ENCODE data around the gene LMBRD1.
"Not testable (repeated sequence)": the region's sequence is repeated elsewhere in the genome, so short reads cannot be mapped to it uniquely, and the experiment has no call there.

The LMBRD1 gene

DNA sequence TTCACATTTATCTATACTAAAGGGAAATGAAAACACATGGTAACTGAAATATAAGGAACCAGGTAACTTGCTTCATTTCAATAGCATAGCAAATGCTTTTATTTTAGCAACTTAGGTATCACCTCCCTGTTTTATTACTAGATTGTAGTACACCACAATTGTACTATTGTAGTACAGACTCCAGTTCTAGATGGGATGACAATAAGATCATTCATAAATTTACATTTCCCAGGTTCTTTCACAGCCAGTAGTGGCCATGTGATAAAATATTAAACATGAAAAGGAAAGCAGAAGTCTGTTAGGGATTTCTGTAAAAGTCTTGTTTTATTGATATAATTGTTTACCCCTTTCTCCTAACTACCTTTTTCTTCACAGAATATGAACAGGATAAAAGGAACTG is 97.2 kb downstream of the LMBRD1 start:
- no peaks in the 10 kb centered on the region for H3K79me2 ChIP-seq (ENCODE audit: control insufficient read depth, insufficient read depth, low read length, unreplicated experiment)
- H2AFZ ChIP-seq (ENCODE audit: low read length, unreplicated experiment): no peak overlapping the region
- H3K36me3 ChIP-seq (ENCODE audit: insufficient read depth, low read length): peaks cover 6% of the 10 kb centered on the region; the same call in 1 of the 2 replicates
- no peak overlapping the region for H3K27ac ChIP-seq (ENCODE audit: low read depth, low read length)
- no peaks in the 10 kb centered on the region for H3K27me3 ChIP-seq (ENCODE audit: insufficient read depth, low read length)
- peaks cover 13% of the 10 kb centered on the region for H3K4me1 ChIP-seq (ENCODE audit: control insufficient read depth, insufficient read depth, low read length, unreplicated experiment)
- H3K4me3 ChIP-seq (ENCODE audit: low read depth, low read length): no peak overlapping the region

GRCh38 chr6:69696273-69696672 is 100.5 kb downstream of the LMBRD1 start:
- Histone ChIP-seq H3K27ac (ENCODE audit: low read depth, low read length) (no peak overlapping the region), H3K79me2 (ENCODE audit: control insufficient read depth, insufficient read depth, low read length, unreplicated experiment) (no peaks in the 10 kb centered on the region), H3K4me1 (ENCODE audit: control insufficient read depth, insufficient read depth, low read length, unreplicated experiment) (peaks cover 28% of the 10 kb centered on the region), H2AFZ (ENCODE audit: low read length, unreplicated experiment) (no peak overlapping the region), H3K36me3 (ENCODE audit: insufficient read depth, low read length) (peaks cover 6% of the 10 kb centered on the region; the same call in 1 of the 2 replicates), H3K27me3 (ENCODE audit: insufficient read depth, low read length) (no peaks in the 10 kb centered on the region), H3K4me3 (ENCODE audit: low read depth, low read length) (no peak overlapping the region)

DNA sequence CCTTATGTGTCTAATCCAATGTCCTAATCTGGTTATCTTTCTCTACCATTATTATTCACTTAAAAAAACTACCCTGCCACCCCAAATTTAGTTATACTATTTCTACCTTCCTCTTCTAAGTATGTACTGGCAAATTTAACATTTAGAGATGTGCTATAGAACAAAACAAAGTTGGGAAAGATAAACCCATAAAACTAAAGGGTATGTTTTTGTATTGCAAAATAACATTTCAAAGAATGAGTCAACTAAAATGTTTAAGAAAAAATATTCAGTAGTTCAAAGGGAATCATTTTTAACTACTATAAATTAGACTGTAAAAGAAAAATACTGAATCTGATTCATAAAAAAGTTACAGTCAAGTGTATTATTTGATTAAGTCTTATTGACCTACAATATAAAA is 103.0 kb downstream of the LMBRD1 start:
- H3K27ac ChIP-seq (ENCODE audit: low read depth, low read length): no peak overlapping the region; the same call in 1 of the 2 replicates
- no peaks in the 10 kb centered on the region for H3K79me2 ChIP-seq (ENCODE audit: control insufficient read depth, insufficient read depth, low read length, unreplicated experiment)
- H3K4me1 ChIP-seq (ENCODE audit: control insufficient read depth, insufficient read depth, low read length, unreplicated experiment): peaks cover 20% of the 10 kb centered on the region
- H3K27me3 ChIP-seq (ENCODE audit: insufficient read depth, low read length): no peaks in the 10 kb centered on the region
- H2AFZ ChIP-seq (ENCODE audit: low read length, unreplicated experiment): no peak overlapping the region
- H3K36me3 ChIP-seq (ENCODE audit: insufficient read depth, low read length): peaks cover 6% of the 10 kb centered on the region; the same call in 1 of the 2 replicates
- no peak overlapping the region for H3K4me3 ChIP-seq (ENCODE audit: low read depth, low read length)

GRCh38 chr6:69690986-69691385 is 105.8 kb downstream of the LMBRD1 start:
- Histone ChIP-seq H2AFZ (ENCODE audit: low read length, unreplicated experiment) (no peak overlapping the region), H3K36me3 (ENCODE audit: insufficient read depth, low read length) (no peaks in the 10 kb centered on the region), H3K4me3 (ENCODE audit: low read depth, low read length) (no peak overlapping the region), H3K27ac (ENCODE audit: low read depth, low read length) (no peak overlapping the region), H3K79me2 (ENCODE audit: control insufficient read depth, insufficient read depth, low read length, unreplicated experiment) (no peaks in the 10 kb centered on the region), H3K4me1 (ENCODE audit: control insufficient read depth, insufficient read depth, low read length, unreplicated experiment) (peaks cover 15% of the 10 kb centered on the region), H3K27me3 (ENCODE audit: insufficient read depth, low read length) (no peaks in the 10 kb centered on the region)

GRCh38 chr6:69680302-69680701 is 116.5 kb downstream of the LMBRD1 start:
- no peaks in the 10 kb centered on the region for H3K4me1 ChIP-seq (ENCODE audit: control insufficient read depth, insufficient read depth, low read length, unreplicated experiment)
- no peaks in the 10 kb centered on the region; the same call in 1 of the 2 replicates for H3K36me3 ChIP-seq (ENCODE audit: insufficient read depth, low read length)
- no peak overlapping the region for H3K4me3 ChIP-seq (ENCODE audit: low read depth, low read length)
- no peaks in the 10 kb centered on the region for H3K79me2 ChIP-seq (ENCODE audit: control insufficient read depth, insufficient read depth, low read length, unreplicated experiment)
- H3K27ac ChIP-seq (ENCODE audit: low read depth, low read length): no peak overlapping the region
- no peak overlapping the region for H2AFZ ChIP-seq (ENCODE audit: low read length, unreplicated experiment)
- no peaks in the 10 kb centered on the region for H3K27me3 ChIP-seq (ENCODE audit: insufficient read depth, low read length)

DNA sequence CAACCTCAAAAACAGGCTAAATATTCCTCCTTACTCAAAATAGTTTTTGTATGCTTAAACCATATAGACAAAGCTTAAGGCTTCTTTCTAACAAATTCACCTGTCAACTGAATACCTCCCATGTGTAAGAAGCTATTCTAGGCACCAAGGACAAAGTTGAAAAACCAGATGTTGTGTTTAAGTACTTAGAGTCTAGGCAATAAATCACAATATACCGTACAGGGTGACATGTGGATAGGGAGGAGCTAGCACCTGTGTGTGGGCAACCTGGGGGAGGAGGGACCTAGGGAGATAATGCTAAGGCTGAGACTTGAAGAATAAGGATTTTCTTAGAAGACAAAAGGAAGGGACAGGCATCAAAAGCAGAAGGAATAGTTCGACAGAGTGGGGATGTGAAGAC is 123.5 kb downstream of the LMBRD1 start:
- no peak overlapping the region for H3K27ac ChIP-seq (ENCODE audit: low read depth, low read length)
- no peaks in the 10 kb centered on the region for H3K36me3 ChIP-seq (ENCODE audit: insufficient read depth, low read length)
- H2AFZ ChIP-seq (ENCODE audit: low read length, unreplicated experiment): no peak overlapping the region
- H3K4me3 ChIP-seq (ENCODE audit: low read depth, low read length): no peak overlapping the region
- H3K79me2 ChIP-seq (ENCODE audit: control insufficient read depth, insufficient read depth, low read length, unreplicated experiment): no peaks in the 10 kb centered on the region
- no peaks in the 10 kb centered on the region for H3K27me3 ChIP-seq (ENCODE audit: insufficient read depth, low read length)
- H3K4me1 ChIP-seq (ENCODE audit: control insufficient read depth, insufficient read depth, low read length, unreplicated experiment): no peaks in the 10 kb centered on the region

GRCh38 chr6:69668916-69669315 is 127.9 kb downstream of the LMBRD1 start:
- Histone ChIP-seq H3K79me2 (ENCODE audit: control insufficient read depth, insufficient read depth, low read length, unreplicated experiment) (no peaks in the 10 kb centered on the region), H3K36me3 (ENCODE audit: insufficient read depth, low read length) (no peaks in the 10 kb centered on the region), H3K4me1 (ENCODE audit: control insufficient read depth, insufficient read depth, low read length, unreplicated experiment) (no peaks in the 10 kb centered on the region), H3K4me3 (ENCODE audit: low read depth, low read length) (no peak overlapping the region), H3K27me3 (ENCODE audit: insufficient read depth, low read length) (0 out of 2 replicates have a peak, but pooled peaks cover 3% of the 10 kb centered on the region), H2AFZ (ENCODE audit: low read length, unreplicated experiment) (no peak overlapping the region), H3K27ac (ENCODE audit: low read depth, low read length) (no peak overlapping the region)

GRCh38 chr6:69666779-69667178 is 130.0 kb downstream of the LMBRD1 start:
- not testable (repeated sequence) for H3K79me2 ChIP-seq (ENCODE audit: control insufficient read depth, insufficient read depth, low read length, unreplicated experiment); H2AFZ ChIP-seq (ENCODE audit: low read length, unreplicated experiment); H3K4me1 ChIP-seq (ENCODE audit: control insufficient read depth, insufficient read depth, low read length, unreplicated experiment); H3K36me3 ChIP-seq (ENCODE audit: insufficient read depth, low read length); H3K4me3 ChIP-seq (ENCODE audit: low read depth, low read length); H3K27ac ChIP-seq (ENCODE audit: low read depth, low read length)
- peaks cover 16% of the 10 kb centered on the region; the same call in 1 of the 2 replicates for H3K27me3 ChIP-seq (ENCODE audit: insufficient read depth, low read length)

GRCh38 chr6:69665437-69665836 is 131.4 kb downstream of the LMBRD1 start:
- Histone ChIP-seq H3K79me2 (ENCODE audit: control insufficient read depth, insufficient read depth, low read length, unreplicated experiment) (no peaks in the 10 kb centered on the region), H3K4me1 (ENCODE audit: control insufficient read depth, insufficient read depth, low read length, unreplicated experiment) (no peaks in the 10 kb centered on the region), H3K36me3 (ENCODE audit: insufficient read depth, low read length) (no peaks in the 10 kb centered on the region), H2AFZ (ENCODE audit: low read length, unreplicated experiment) (no peak overlapping the region), H3K27ac (ENCODE audit: low read depth, low read length) (no peak overlapping the region), H3K27me3 (ENCODE audit: insufficient read depth, low read length) (peaks cover 17% of the 10 kb centered on the region; the same call in 1 of the 2 replicates), H3K4me3 (ENCODE audit: low read depth, low read length) (no peak overlapping the region)

GRCh38 chr6:69664551-69664950 is 132.3 kb downstream of the LMBRD1 start:
- Histone ChIP-seq H3K4me1 (ENCODE audit: control insufficient read depth, insufficient read depth, low read length, unreplicated experiment) (no peaks in the 10 kb centered on the region), H3K36me3 (ENCODE audit: insufficient read depth, low read length) (no peaks in the 10 kb centered on the region), H3K4me3 (ENCODE audit: low read depth, low read length) (no peak overlapping the region), H2AFZ (ENCODE audit: low read length, unreplicated experiment) (no peak overlapping the region), H3K79me2 (ENCODE audit: control insufficient read depth, insufficient read depth, low read length, unreplicated experiment) (no peaks in the 10 kb centered on the region), H3K27ac (ENCODE audit: low read depth, low read length) (no peak overlapping the region), H3K27me3 (ENCODE audit: insufficient read depth, low read length) (peaks cover 22% of the 10 kb centered on the region)

- Histone ChIP-seq H3K79me2 (ENCODE audit: control insufficient read depth, insufficient read depth, low read length, unreplicated experiment) (no peaks in the 10 kb centered on the region), H3K4me3 (ENCODE audit: low read depth, low read length) (no peak overlapping the region), H3K36me3 (ENCODE audit: insufficient read depth, low read length) (no peaks in the 10 kb centered on the region), H3K27me3 (ENCODE audit: insufficient read depth, low read length) (peaks cover 22% of the 10 kb centered on the region), H2AFZ (ENCODE audit: low read length, unreplicated experiment) (no peak overlapping the region), H3K27ac (ENCODE audit: low read depth, low read length) (no peak overlapping the region), H3K4me1 (ENCODE audit: control insufficient read depth, insufficient read depth, low read length, unreplicated experiment) (no peaks in the 10 kb centered on the region)
Observed at GRCh38 chr6:69663215-69663614, 133.6 kb downstream of the LMBRD1 start.

Measured in ACC112 (cell line).